A673 (cell line): ENCODE data around the gene FPR1. TPM values are rescaled to one million over a fixed set of nuclear protein-coding genes. Genes with fewer than 3 reads are reported as not detected.

Experiments
- BruUV-seq: library from RNA; stranded (reverse); fragments of 400-500 nt; replicated peaks from 2 replicates; lab custom pipeline; 2021; lab: Mats Ljungman, UMichigan
- CTCF ChIA-PET: fragments of 300-600 bp; sonication (Branson Sonifier 250); formaldehyde crosslinking; loops from one replicate; lab custom pipeline; 2022; ENCODE audit warnings: antibody characterized with exemption; lab: Charles Lee
- POLR2A ChIA-PET: fragments of 300-600 bp; sonication (Branson Sonifier 250); formaldehyde crosslinking; loops from one replicate; lab custom pipeline; 2022; ENCODE audit warnings: antibody characterized with exemption; ENCODE audit not compliant: low non-redundant PET; lab: Charles Lee
- DNase-seq: peaks from one replicate; pipeline ENCODE4 v3.0.0-alpha.2; 2015; ENCODE audit warnings: low spot score
- H3K27ac ChIP-seq: fragments of 200-600 bp; sonication (generic); 2 replicates; pipeline ENCODE4 v1.5.1; 2016; ENCODE audit warnings: mixed run types, low read depth, mild to moderate bottlenecking, mixed read lengths, antibody characterized with exemption, low read length; ENCODE audit not compliant: poor library complexity, severe bottlenecking
- H3K27me3 ChIP-seq: fragments of 200-600 bp; sonication (generic); replicated peaks from 2 replicates; pipeline ENCODE4 v1.6.1; 2017; ENCODE audit warnings: mixed run types, low read depth, mild to moderate bottlenecking, mixed read lengths, antibody characterized with exemption, low read length; ENCODE audit not compliant: insufficient read depth, poor library complexity
- H3K36me3 ChIP-seq: fragments of 200-600 bp; sonication (generic); 2 replicates; pipeline ENCODE4 v1.6.1; 2016; ENCODE audit warnings: mixed run types, mild to moderate bottlenecking, mixed read lengths, antibody characterized with exemption, low read length; ENCODE audit not compliant: insufficient read depth, poor library complexity, severe bottlenecking
- H3K4me1 ChIP-seq: fragments of 200-600 bp; sonication (generic); 2 replicates; pipeline ENCODE4 v1.6.1; 2017; ENCODE audit warnings: mixed run types, mild to moderate bottlenecking, mixed read lengths, antibody characterized with exemption, low read length; ENCODE audit not compliant: insufficient read depth, poor library complexity, severe bottlenecking
- H3K4me3 ChIP-seq: fragments of 200-600 bp; sonication (generic); 2 replicates; pipeline ENCODE4 v1.5.1; 2016; ENCODE audit warnings: low read depth, mixed run types, mild to moderate bottlenecking, mixed read lengths, low read length; ENCODE audit not compliant: poor library complexity, severe bottlenecking
- H3K9me3 ChIP-seq: fragments of 200-600 bp; sonication (generic); 2 replicates; pipeline ENCODE4 v1.6.1; 2016; ENCODE audit warnings: mixed run types, low read depth, mild to moderate bottlenecking, mixed read lengths, antibody characterized with exemption, low read length; ENCODE audit not compliant: poor library complexity, severe bottlenecking
- CTCF ChIP-seq: fragments of 300-800, 200-600 bp; sonication (generic); conservative IDR thresholded peaks from 2 replicates; pipeline ENCODE4 v1.5.1; 2017; ENCODE audit warnings: low read depth, mild to moderate bottlenecking, antibody characterized with exemption, low read length, moderate library complexity, mixed read lengths
- EZH2 ChIP-seq: fragments of 200-600 bp; sonication (generic); IDR thresholded peaks from 2 replicates; pipeline ENCODE4 v1.6.1; 2017; ENCODE audit warnings: borderline replicate concordance, low read depth, mild to moderate bottlenecking, mixed read lengths, antibody characterized with exemption, low read length; ENCODE audit not compliant: poor library complexity, severe bottlenecking
- intact Hi-C: fragments of 100-400 bp; cut with micrococcal nuclease; formaldehyde crosslinking; loops from one replicate; pipeline ENCODE4 v1.10.0; 2022; ENCODE audit not compliant: unreplicated experiment
- total RNA-seq: library from RNA; stranded (reverse); gene quantifications from 2 replicates; pipeline ENCODE4 v1.2.3, GENCODE V29; 2021

FPR1 gene
- total RNA-seq, 1 experiment from 2014 or later = not detected

DNA sequence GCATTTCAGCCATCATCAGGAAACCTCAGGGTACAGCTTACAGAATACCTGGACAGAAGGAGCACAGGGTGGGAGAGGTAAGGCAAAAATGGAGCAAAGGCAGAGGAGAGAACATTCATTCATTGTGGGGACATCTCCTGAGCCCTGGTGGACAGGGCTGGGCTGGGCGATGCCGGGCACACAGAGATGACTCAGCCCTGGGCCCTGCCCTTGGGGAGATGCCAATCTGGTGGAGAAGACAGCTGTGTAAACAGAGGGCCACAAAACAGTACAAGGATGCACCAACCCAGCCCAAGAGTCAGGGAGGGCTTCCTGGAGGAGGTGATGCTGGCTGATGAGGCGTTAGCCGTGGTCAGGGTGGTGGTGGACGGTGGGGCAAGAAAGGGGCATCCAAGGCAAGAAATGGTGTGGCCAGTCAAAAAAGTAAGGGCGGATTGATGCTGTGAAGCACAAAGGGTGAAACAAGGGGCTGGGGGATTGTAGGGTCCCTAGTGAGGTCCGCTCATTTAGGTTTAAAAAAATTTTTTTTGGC lies 24.3 kb downstream of the FPR1 start:
- H3K4me3 ChIP-seq = no peak overlapping the region
- DNase-seq = no peak
- CTCF ChIA-PET = no interaction called here
- POLR2A ChIA-PET = no interaction called here
- intact Hi-C loops = no loop called here
- no TSS peak for BruUV-seq
- H3K9me3 ChIP-seq = no peaks in the 10 kb centered on the region
- no peak overlapping the region for H3K27ac ChIP-seq
- TF ChIP-seq EZH2 (no peak), CTCF (no peak)
- no peaks in the 10 kb centered on the region for H3K36me3 ChIP-seq
- no peaks in the 10 kb centered on the region for H3K4me1 ChIP-seq
- H3K27me3 ChIP-seq = peaks cover 67% of the 10 kb centered on the region

DNA sequence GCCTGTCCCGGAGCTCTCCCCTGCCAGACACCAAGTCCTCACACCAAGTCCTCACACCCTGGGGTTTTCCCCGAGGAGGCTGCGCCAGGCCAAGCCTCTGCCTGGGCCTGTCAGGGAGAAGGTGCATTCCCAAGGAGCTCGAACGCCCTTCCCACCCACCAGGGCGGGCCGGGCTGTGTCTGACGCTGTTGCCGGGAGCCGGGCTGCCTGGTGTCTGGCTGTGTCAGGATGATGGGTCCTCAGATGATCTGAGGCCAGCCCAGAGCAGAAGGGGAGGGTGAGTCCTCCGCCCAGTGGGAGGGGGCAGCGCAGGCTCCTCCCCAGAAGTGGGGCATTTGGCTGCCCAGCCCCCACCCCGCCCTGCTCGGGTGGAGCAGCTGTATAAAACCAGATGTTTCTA lies 25.6 kb downstream of the FPR1 start:
- Histone ChIP-seq H3K27ac (no peak overlapping the region), H3K27me3 (peaks cover 81% of the 10 kb centered on the region), H3K36me3 (no peaks in the 10 kb centered on the region), H3K4me1 (no peaks in the 10 kb centered on the region), H3K9me3 (no peaks in the 10 kb centered on the region), H3K4me3 (no peak overlapping the region)
- TF ChIP-seq EZH2 = no peak
- TF ChIP-seq CTCF = no peak
- DNase-seq = peak; percentile 18
- BruUV-seq = no TSS peak
- POLR2A ChIA-PET = no interaction called here
- CTCF ChIA-PET = interaction anchor here (0.5 kb wide), 1 partner anchor 22 kb away, joined by 4 read pairs; no protein-coding TSS in a partner anchor
- intact Hi-C loops = no loop called here

DNA sequence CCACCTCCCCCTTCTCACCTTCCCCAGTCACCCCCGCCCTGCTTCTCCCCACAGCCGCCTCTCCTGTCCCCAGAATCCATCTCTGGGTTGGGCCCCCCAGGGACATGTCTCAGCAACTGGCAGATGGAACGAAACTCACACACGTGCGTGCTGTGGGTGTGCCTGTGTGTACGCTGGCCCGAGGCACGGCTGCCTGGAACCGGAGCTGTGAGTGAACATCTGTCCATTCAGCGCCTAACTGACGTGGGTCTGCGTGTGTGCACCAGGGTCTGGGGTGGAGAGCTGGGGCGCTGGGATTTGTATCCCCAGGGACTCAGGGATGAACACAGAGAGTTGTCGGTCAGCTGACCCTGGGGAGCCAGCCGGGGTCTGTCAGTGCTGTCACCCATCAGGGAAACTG lies 27.1 kb downstream of the FPR1 start:
- H3K27ac ChIP-seq = no peak overlapping the region
- H3K4me3 ChIP-seq = no peak overlapping the region
- intact Hi-C loops = loop anchor here (5.0 kb wide), 1 partner anchor 43 kb away; no protein-coding TSS in a partner anchor
- CTCF ChIA-PET = interaction anchor here (0.9 kb wide), 1 partner anchor 54 kb away, joined by 3 read pairs; no protein-coding TSS in a partner anchor
- BruUV-seq = no TSS peak
- H3K9me3 ChIP-seq = no peaks in the 10 kb centered on the region
- no peak for TF ChIP-seq CTCF
- no peak for TF ChIP-seq EZH2
- DNase-seq = no peak
- POLR2A ChIA-PET = no interaction called here
- H3K36me3 ChIP-seq = no peaks in the 10 kb centered on the region
- H3K4me1 ChIP-seq = no peaks in the 10 kb centered on the region
- H3K27me3 ChIP-seq = peaks cover 96% of the 10 kb centered on the region
